Endothelial cell of umbilical vein (primary cell): Measurements from ENCODE around the gene CPZ.

Experiments used
- EZH2 ChIP-seq: IDR thresholded peaks from 2 replicates; pipeline ENCODE4 v1.6.1; 2012; ENCODE audit warnings: borderline replicate concordance, low read depth, mild to moderate bottlenecking, moderate library complexity, low read length, inconsistent platforms; ENCODE audit not compliant: severe bottlenecking
- JUN ChIP-seq: IDR thresholded peaks from 2 replicates; pipeline ENCODE4 v1.6.1; 2011; ENCODE audit warnings: borderline replicate concordance, low read depth; ENCODE audit not compliant: insufficient read length, insufficient read depth
- TF ChIP-seq, protein P1 (sequence below), 2 donors: IDR thresholded peaks; 1 replicate in 1 of 2; 2 replicates in 1 of 2; pipeline ENCODE4 v1.5.1; 2011; ENCODE audit warnings: low read length in 2 of 2, mild to moderate bottlenecking in 2 of 2, moderate library complexity in 2 of 2, control low read depth in 1 of 2, inconsistent platforms in 1 of 2, low read depth in 1 of 2; ENCODE audit not compliant: insufficient read depth in 1 of 2; ENCODE audit errors: extremely low read depth in 1 of 2

DNA sequence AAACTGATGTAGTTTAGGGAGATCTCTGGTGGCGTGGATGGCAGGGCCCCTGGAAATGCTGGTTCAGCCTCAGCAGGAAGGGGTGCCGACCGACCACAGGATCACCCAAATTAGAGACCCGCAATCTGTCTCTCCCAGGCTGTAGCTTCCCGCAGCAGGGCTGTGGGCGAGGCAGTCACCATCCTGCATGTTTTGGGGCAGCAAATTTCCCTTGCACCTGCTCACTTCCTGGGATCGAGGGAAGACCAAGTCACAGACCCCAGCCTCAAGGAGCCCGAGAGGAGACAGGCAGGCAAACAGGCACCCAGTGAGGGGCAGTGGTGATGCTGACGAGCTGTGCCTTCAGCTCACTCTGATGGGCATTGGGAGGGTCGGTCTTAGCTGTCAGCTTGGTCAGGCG is 33.6 kb upstream of the CPZ start:
- TF ChIP-seq, protein P1, sequence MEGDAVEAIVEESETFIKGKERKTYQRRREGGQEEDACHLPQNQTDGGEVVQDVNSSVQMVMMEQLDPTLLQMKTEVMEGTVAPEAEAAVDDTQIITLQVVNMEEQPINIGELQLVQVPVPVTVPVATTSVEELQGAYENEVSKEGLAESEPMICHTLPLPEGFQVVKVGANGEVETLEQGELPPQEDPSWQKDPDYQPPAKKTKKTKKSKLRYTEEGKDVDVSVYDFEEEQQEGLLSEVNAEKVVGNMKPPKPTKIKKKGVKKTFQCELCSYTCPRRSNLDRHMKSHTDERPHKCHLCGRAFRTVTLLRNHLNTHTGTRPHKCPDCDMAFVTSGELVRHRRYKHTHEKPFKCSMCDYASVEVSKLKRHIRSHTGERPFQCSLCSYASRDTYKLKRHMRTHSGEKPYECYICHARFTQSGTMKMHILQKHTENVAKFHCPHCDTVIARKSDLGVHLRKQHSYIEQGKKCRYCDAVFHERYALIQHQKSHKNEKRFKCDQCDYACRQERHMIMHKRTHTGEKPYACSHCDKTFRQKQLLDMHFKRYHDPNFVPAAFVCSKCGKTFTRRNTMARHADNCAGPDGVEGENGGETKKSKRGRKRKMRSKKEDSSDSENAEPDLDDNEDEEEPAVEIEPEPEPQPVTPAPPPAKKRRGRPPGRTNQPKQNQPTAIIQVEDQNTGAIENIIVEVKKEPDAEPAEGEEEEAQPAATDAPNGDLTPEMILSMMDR (IDR thresholded peaks at IDR 0.05; ENCODE audit: extremely low read depth in 1 of 2, insufficient read depth in 1 of 2, low read depth in 1 of 2, low read length in 2 of 2), result no peak
- TF ChIP-seq EZH2 (no peak), JUN (no peak)
